Neutrophil (primary cell): Measurements from ENCODE around the gene KMO.

Source experiments
- H3K27ac ChIP-seq: fragments of 200-600 bp; sonication (generic); 2 replicates; pipeline ENCODE4 v1.5.1; 2016; ENCODE audit warnings: mild to moderate bottlenecking, moderate library complexity
- H3K27me3 ChIP-seq: fragments of 200-600 bp; sonication (generic); 2 replicates; pipeline ENCODE4 v1.6.0; 2016; ENCODE audit warnings: mild to moderate bottlenecking
- H3K36me3 ChIP-seq: fragments of 200-600 bp; sonication (generic); 2 replicates; pipeline ENCODE4 v1.5.1; 2017
- H3K4me1 ChIP-seq, 2 experiments: fragments of 200-600 bp in 1 of 2; sonication (generic) in 1 of 2; 1 replicate in 1 of 2; 2 replicates in 1 of 2; pipeline versions ENCODE4 v1.5.1 to v1.6.1; 2013 to 2016; ENCODE audit warnings: low read depth in 1 of 2, low read length in 1 of 2, mild to moderate bottlenecking in 1 of 2, moderate library complexity in 1 of 2; ENCODE audit not compliant: control insufficient read depth in 1 of 2, insufficient read depth in 1 of 2
- H3K4me3 ChIP-seq, 2 experiments: fragments of 200-600 bp in 1 of 2; sonication (generic) in 1 of 2; 1 replicate in 1 of 2; 2 replicates in 1 of 2; pipeline ENCODE4 v1.5.1; 2013 to 2016; ENCODE audit warnings: low read depth in 1 of 2, low read length in 1 of 2, mild to moderate bottlenecking in 1 of 2, moderate library complexity in 1 of 2
- H3K9me3 ChIP-seq: fragments of 200-600 bp; sonication (generic); 2 replicates; pipeline ENCODE4 v1.5.1; 2016
- TF ChIP-seq, protein P1 (sequence below): fragments of 200-600 bp; sonication (generic); IDR thresholded peaks from 2 replicates; pipeline ENCODE4 v1.5.1; 2016; ENCODE audit warnings: antibody characterized with exemption

Gene KMO

DNA sequence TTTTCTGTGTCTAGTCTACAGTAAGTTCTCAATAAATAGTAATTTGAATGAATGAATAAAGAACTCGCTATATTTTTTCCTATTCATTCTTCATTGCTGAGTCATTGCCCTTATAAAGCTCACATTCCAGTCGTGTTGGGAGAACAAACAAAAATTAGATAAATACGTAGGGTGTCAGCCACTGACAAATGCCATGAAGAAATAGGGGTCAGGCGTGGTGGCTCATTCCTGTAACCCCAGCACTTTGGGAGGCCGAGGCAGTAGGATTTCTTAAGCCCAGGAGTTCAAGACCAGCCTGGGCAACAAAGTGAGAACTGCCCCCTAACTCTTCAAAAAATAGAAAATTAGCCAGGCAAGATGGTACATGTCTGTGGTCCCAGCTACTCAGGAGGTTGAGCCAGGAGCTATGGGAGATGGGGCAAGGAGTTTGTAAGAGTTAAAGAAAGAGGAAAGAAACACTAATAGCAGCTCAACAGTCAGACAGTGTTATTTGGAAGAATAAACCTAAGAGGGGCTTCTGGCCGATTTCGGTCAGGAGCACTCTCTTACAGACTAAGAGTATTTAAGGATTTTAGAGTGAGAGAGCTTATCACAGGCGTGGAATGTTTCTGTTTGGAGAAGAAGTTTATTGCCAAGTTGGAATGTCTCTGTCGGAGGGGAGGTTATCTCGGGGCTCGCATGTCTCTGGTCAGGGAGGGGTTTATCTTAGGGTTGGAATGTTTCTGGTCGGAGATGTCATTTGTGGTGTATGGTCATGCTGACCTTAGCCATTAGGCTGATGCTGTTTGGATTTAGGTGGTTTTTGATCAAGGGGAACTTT, 109.8 kb downstream of the KMO start:
- H3K27me3 ChIP-seq: no peaks in the 10 kb centered on the region
- no peak overlapping the region for H3K4me3 ChIP-seq
- no peaks in the 10 kb centered on the region for H3K36me3 ChIP-seq
- TF ChIP-seq, protein P1, sequence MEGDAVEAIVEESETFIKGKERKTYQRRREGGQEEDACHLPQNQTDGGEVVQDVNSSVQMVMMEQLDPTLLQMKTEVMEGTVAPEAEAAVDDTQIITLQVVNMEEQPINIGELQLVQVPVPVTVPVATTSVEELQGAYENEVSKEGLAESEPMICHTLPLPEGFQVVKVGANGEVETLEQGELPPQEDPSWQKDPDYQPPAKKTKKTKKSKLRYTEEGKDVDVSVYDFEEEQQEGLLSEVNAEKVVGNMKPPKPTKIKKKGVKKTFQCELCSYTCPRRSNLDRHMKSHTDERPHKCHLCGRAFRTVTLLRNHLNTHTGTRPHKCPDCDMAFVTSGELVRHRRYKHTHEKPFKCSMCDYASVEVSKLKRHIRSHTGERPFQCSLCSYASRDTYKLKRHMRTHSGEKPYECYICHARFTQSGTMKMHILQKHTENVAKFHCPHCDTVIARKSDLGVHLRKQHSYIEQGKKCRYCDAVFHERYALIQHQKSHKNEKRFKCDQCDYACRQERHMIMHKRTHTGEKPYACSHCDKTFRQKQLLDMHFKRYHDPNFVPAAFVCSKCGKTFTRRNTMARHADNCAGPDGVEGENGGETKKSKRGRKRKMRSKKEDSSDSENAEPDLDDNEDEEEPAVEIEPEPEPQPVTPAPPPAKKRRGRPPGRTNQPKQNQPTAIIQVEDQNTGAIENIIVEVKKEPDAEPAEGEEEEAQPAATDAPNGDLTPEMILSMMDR: no peak
- no peak overlapping the region for H3K27ac ChIP-seq
- peaks cover 21 to 23% of the 10 kb centered on the region in 2 experiments for H3K4me1 ChIP-seq
- no peaks in the 10 kb centered on the region for H3K9me3 ChIP-seq

DNA sequence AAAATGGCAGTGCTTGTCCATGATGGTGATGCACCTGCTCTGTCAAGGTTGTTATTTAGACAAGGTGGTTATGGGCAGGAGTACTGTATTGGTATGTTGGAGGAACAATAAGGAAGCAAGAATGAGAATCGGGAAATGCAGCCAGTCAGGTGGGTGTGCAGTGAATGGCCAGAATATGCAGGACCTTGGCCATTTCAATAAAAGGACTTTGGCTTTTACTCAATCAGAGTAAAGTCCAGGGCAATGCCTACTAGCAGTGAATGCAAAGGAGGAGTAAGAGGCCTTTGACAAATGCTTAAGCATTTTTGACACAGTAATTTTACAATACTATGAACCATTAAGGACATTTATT, 110.4 kb downstream of the KMO start:
- Histone ChIP-seq H3K36me3 (no peaks in the 10 kb centered on the region), H3K27ac (no peak overlapping the region), H3K27me3 (no peaks in the 10 kb centered on the region), H3K9me3 (no peaks in the 10 kb centered on the region), H3K4me1 (peaks cover 18 to 20% of the 10 kb centered on the region in 2 experiments), H3K4me3 (no peak overlapping the region)
- TF ChIP-seq, protein P1: no peak

DNA sequence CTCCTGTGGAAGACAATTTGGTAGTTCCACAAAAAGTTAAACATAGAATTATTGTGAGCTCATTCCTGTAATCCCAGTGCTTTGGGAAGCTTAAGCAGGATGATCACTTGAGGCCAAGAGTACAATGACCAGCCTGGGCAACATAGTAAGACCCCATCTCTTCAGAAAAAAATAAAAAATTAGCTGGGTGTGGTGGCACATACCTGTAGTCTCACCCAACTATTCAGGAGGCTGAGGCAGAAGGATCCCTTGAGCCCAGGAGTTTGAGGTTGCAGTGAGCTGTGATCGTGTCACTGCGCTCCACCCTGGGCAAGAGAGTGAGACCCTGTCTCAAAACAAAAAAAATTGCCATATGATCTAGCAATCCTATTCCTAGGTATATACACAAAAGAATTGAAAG, 112.1 kb downstream of the KMO start:
- TF ChIP-seq, protein P1: no peak
- H3K27ac ChIP-seq: no peak overlapping the region
- H3K4me3 ChIP-seq: no peak overlapping the region
- H3K36me3 ChIP-seq: no peaks in the 10 kb centered on the region
- peaks cover 7 to 10% of the 10 kb centered on the region in 2 experiments for H3K4me1 ChIP-seq
- no peaks in the 10 kb centered on the region for H3K9me3 ChIP-seq
- peaks cover 6% of the 10 kb centered on the region for H3K27me3 ChIP-seq

DNA sequence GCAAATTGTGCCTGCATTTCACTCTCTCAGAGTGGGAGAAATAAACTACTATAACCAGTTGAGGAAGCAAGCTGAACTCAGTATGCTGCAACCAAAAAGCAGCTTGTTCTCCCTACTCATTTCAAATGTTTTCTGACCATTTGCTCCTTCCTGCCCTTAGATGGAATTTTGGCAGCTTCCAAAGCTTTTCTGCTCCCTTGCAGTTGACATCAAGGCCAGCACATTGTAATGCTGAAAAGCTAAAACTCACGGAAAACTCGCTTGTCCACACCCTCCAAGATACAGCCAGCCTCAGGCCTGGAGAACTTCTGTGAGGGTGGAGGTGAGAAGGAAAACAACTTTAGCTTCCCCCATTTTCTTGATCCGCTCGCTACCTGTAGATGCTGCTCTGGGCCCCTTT, 113.0 kb downstream of the KMO start:
- Histone ChIP-seq H3K4me1 (peaks cover 4 to 7% of the 10 kb centered on the region in 2 experiments), H3K9me3 (no peaks in the 10 kb centered on the region), H3K36me3 (no peaks in the 10 kb centered on the region), H3K27ac (no peak overlapping the region), H3K4me3 (no peak overlapping the region), H3K27me3 (peaks cover 6% of the 10 kb centered on the region)
- TF ChIP-seq, protein P1: no peak
